Fibroblast of lung (primary cell): Measurements from ENCODE around the gene SNX2.

Experiments
- EZH2 ChIP-seq: IDR thresholded peaks from 2 replicates; pipeline ENCODE4 v1.5.1; 2012; ENCODE audit warnings: low read length, control low read depth, mild to moderate bottlenecking; ENCODE audit errors: missing control alignments
- TF ChIP-seq, protein P1 (sequence below), 2 donors: IDR thresholded peaks in 1 of 2; conservative IDR thresholded peaks in 1 of 2; 1 replicate in 1 of 2; 2 replicates in 1 of 2; pipeline ENCODE4 v1.5.1; 2011 to 2012; ENCODE audit warnings: low read length in 2 of 2, control low read depth in 1 of 2, inconsistent platforms in 1 of 2, low read depth in 1 of 2, mild to moderate bottlenecking in 1 of 2

DNA sequence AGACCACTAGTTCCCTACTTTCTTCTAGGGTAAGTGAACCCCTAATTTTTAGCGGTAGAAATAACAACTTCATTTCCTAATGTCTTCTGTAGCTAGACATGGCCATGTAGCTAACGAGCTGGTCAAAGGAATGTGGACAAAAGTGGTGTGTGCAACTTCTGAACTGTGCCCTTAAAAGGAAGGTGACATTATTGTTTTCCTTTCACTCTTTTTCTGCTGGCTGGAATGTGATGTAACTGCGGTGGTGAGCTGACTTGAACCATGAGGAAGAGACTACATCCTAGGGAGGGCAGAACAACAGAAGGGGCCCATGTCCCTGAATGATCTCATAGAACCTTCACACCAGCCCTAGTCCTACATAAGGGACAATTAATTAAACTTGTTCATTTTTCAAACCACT is 1.3 kb upstream of the SNX2 start:
- TF ChIP-seq, protein P1, sequence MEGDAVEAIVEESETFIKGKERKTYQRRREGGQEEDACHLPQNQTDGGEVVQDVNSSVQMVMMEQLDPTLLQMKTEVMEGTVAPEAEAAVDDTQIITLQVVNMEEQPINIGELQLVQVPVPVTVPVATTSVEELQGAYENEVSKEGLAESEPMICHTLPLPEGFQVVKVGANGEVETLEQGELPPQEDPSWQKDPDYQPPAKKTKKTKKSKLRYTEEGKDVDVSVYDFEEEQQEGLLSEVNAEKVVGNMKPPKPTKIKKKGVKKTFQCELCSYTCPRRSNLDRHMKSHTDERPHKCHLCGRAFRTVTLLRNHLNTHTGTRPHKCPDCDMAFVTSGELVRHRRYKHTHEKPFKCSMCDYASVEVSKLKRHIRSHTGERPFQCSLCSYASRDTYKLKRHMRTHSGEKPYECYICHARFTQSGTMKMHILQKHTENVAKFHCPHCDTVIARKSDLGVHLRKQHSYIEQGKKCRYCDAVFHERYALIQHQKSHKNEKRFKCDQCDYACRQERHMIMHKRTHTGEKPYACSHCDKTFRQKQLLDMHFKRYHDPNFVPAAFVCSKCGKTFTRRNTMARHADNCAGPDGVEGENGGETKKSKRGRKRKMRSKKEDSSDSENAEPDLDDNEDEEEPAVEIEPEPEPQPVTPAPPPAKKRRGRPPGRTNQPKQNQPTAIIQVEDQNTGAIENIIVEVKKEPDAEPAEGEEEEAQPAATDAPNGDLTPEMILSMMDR (conservative IDR thresholded peaks at IDR 0.05 in 1 of 2, IDR thresholded peaks at IDR 0.05 in 1 of 2; ENCODE audit: low read depth in 1 of 2, low read length in 2 of 2), result no peak
- no peak for TF ChIP-seq EZH2
